COLO829 (cell line): Measurements from ENCODE around the gene SBF2.
A peak's percentile ranks its signal among the peaks of the same experiment; 100 is the strongest.

ENCODE experiments used
- DNase-seq: peaks from one replicate; pipeline ENCODE4 v3.0.0; 2012; ENCODE audit warnings: low spot score

Gene SBF2

DNA sequence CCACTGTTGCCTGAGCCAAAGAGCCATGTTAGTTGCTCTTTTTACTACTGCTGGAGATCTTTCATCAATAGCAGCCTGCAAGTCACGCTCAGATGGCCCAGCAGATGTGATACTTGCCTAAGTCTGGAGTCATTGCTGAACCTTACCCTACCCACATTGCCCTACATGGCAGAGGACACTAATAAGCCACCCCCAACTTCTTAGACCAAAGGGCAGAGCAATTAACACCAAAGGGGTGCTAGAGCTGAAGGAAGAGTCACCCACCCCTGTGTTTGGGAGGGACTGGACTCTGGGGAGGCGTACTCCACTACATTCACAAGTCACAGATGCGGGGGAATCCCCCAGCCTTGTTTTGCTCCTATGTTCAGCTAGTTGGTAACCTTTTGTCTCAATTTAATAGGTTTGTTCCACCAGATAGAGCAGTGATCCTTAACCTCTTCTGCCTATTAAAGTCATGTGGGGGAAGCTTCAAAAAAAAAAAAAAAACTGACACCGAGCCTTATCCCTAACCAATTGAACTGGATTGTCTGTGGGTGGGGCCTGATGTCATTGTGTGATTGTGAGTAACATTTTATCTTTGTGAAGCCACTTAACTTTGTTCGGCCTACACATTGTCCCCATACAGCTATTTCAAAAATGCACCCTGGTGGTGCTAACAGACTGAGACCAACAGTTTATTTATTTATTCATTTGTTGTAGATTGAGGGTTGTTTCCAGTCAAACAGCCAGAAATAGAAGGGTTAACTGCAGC lies 23.9 kb upstream of the SBF2 start:
- DNase-seq = no peak

DNA sequence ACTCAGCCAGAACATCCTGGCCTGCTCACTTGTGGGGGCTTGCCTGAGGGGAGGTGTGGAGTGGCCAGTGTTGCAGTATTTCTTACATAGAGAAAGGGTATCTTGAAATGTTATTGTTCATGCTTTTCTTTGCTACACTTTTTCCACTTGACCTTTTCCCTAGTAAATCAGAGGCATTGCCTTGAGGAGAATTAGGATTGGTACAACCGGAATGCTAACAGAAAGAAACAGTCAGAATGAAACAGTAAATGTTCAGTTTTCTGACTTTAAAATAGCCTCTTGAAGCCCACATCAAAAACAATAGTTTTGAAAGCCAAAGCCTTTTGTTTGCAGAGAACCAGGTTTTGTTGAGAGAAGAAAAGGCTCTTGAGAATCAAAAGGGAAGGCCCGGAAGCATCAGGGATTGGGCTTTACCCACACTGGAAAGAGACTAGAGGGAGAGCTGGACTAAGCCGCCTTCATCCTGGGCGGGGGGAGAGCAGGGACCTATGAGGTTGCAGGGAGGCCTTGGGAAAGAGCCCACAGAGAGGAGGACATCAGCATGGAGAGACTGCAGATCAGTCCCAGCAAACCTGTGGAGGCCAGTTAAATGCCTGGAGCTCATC lies 23.2 kb upstream of the SBF2 start:
- no peak for DNase-seq

DNA sequence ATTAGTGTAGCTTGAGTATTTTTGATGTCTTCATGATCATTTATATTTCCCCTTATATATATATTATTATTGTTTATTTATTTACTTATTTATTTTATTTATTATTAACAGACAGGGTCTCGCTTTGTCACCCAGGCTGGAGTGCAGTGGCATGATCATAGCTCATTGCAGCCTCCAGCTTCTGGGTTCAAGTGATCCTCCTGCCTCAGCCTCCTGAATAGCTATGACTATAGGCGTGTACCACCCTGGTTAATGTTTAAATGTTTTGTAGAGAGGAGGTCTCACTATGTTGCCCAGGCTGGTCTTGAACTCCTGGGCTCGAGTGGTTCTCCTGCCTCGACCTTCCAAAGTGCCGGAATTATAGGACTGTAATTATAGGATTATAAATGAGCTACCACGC lies 21.1 kb upstream of the SBF2 start:
- DNase-seq = no peak

DNA sequence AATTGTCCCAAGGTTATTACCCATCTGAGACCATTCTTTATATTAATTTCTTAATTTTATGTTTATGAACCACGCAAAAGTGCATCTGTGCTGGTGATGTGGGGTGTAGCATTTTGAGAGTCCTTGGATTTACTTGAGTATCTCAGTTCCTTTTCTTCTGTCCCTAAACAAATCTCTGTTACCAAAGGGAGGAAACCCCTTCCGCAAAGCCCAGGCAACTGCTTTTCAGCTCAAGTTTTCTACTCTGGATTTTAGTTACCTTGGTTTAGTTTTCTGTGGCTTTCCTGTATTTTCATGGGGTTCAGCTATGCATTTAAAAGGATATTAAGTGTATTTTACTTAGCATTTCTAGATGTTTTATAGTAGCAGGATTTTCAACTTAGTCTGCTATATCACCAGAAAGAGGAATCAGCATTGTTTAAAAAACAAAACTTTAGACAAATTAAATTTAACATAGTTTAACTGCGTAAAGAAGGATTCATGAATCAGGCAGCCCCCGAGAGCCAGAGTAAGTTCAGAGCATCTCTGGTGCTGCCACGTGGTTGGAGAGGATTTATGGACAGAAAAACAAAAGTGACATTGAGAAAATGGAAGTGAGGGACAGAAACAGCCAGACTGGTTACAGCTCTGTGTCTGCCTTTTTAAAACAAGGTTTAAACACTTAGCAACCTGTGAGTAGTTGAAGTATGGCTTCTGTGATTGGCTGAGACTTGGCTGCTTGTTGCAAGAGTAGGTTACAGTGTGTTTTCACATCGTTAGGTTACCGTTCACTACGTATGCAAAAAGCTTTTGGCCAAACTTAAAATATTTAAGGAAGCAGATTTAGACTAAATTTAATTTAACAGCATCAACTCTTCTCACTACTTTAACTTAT lies 20.4 kb upstream of the SBF2 start:
- DNase-seq = no peak

DNA sequence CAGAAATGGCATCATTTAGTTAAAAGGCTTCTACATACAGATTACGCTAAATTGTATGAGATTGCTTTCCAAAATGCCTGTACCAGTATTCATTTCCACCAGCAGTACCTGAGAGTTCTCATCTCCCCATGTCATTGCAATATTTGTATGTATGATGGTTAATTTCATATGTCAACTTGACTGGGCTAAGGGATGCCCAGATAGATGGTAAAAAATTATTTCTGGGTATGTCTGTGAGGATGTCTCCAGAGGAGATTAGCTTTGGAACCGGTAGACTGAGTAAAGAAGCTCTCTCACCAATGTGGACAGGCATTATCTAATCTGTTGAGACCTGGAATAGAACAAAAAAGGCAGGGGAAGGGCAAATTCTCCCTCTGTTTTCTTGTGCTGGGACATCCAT lies 17.8 kb upstream of the SBF2 start:
- DNase-seq = no peak

DNA sequence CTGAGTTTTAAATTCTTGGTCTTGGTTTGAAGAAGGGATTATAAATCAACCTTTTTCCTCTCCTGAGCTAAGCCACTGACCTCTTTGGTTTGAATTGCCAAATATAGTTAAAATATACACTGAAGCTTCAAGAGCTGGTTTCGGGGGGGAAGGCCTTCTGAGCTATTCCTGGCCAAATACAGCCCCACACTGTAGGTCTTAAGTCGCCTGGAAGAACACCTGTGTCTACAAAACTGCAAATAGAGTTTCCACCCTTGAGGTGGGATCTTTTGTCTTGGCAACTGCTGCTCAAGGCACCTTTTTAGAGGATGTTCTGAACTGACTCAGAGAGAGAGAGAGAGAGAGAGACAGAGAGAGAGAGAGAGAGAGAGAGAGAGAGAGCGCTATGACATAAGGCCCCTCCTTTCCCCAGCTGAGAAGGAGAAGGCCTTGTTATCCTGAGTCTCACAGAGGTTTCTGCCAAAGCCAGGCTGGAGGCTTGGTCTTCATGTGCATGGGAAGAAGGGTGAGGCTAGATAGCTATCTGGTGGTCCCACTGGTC lies 16.4 kb upstream of the SBF2 start:
- no peak for DNase-seq

DNA sequence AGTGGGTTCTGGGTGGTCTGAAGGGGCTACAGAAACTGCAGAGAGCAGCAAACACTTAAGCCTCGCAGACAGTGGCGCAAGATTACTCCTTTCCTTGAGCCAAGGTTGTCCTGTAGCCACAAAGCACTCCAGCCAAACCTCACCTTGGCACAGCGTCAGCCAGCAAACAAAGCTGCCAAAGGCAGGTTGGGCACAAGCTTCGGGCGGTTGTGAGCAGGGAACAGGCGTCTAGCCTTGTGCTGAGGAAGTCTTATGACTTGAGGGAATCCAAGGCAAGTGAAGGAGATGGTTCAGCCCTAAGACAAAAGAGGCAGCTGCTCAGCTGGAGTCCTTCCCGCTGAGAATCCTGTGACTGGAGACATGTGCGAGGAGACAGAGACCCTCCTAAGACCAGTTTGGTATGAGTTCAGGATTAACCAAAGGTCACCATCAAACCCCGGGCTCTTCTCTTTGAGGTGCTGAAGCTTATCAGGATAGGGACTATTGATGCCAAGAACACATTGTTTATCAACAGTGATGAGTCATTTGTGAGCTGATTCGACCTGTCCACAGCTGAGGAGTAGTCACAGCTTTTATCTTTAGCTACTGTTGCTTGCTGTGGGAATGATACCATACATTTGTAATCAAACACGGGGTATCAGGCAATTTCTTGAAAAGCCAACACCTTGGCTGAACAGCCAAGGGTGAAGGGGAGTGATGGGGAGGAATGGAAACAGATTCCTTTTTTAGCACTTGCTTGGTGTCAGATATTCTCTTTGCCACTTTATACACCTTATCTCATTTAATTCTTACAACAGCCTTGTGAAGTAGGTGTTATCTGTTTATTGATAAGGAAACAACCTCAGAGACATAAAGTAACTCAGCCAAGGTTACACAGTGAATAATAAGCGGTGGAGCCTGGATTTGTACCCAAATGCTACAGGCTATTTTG lies 15.4 kb upstream of the SBF2 start:
- DNase-seq = peak; percentile 53

DNA sequence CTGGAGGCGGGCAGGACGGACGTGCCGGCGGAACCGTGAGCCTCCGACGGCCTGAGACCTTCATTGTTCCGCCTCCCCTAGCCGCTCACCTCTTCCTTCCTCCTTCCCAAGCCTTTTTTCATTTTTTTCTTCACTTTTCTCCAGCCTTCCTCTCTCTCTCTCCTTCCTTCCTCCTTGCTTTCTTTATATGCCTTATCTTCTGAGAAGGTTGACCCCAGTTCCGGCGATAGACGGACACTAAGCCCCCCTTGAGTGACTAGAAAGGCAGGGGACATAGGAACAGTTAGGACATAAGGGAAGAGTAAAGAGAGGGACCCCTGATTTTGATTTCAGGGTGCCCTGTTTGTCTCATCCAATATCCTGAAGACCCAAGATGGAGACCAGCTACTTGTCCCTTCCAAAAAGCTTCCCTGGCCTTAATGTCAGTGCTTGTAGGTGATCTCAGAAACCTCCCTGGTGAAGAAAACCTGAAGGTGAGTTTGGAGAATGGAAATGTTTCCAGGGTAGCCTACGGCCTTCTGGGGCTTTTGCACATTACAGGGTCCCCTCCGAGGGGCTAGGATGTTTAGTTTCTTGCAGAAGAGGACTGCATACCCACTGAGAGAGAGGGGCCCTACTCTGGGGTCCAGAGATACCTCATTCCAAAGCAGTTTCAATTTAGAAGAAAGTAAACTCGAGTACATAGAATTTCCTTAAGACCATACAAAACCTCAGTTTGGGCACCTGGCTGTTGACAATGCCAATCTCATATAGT lies 14.4 kb upstream of the SBF2 start:
- no peak for DNase-seq

DNA sequence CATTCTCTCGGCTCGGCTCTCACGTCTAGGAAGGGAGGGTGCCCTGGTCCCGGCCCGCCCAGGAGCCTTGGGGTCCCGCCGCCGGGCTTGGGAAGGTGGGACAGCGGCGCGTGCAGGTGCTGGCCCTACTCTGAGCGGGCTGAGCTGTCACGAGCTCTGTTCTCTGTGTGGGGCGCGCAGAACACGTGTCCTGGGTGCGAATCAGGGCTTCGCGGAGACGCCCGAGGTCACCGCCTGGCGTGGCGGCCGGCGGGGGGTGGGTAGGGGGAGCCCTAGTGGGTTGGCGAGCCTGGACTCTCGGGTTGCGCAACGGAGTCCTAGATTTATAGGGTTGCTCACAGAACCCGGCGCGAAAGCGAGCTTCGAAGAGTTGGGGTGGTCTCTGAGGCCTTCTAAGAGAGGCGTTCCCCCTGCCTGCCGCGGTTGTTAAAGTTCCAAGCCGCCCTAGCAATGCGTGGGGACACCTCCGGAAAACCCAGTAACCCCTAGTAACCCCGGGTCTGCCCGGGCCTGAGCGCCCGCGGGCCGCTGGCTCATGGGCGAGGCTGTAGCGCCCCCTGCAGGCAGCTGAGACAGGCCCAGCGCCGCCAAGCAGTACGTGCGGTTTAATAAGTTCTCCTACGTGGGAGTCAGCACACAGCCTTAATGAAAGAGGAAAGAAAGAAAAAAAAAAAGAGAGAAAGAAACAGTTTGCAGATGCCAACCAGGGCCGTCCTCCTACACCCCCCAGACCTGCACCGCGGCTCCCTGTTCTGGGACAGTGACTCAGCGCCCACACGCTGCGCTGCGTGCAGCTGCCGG lies 13.6 kb upstream of the SBF2 start:
- peak; percentile 77 for DNase-seq

DNA sequence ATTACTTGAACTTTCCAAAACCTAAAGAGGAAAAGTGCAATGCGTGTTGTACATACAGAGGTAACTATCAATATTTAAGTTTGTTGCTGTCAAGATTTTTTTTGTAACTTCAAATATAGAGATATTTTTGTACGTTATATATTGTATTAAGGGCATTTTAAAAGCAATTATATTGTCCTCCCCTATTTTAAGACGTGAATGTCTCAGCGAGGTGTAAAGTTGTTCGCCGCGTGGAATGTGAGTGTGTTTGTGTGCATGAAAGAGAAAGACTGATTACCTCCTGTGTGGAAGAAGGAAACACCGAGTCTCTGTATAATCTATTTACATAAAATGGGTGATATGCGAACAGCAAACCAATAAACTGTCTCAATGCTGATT lies 13.0 kb upstream of the SBF2 start:
- no peak for DNase-seq

DNA sequence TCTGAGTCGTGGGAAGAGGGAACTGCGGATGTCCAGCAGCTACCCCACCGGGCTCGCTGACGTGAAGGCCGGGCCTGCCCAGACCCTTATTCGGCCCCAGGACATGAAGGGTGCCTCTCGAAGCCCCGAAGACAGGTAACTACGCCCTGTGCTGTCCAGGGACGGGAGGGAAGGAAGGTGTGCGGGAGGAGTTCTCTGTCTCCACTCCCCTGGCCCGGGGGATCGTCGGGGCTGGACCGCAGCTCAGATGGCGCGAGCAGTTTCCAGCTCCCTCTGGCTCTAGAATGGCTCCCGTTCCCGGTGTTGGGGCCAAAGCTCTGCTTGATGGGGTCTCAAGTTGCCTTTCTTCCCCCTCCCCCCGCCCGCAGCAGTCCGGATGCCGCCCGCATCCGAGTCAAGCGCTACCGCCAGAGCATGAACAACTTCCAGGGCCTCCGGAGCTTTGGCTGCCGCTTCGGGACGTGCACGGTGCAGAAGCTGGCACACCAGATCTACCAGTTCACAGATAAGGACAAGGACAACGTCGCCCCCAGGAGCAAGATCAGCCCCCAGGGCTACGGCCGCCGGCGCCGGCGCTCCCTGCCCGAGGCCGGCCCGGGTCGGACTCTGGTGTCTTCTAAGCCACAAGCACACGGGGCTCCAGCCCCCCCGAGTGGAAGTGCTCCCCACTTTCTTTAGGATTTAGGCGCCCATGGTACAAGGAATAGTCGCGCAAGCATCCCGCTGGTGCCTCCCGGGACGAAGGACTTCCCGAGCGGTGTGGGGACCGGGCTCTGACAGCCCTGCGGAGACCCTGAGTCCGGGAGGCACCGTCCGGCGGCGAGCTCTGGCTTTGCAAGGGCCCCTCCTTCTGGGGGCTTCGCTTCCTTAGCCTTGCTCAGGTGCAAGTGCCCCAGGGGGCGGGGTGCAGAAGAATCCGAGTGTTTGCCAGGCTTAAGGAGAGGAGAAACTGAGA lies 12.2 kb upstream of the SBF2 start:
- no peak for DNase-seq

DNA sequence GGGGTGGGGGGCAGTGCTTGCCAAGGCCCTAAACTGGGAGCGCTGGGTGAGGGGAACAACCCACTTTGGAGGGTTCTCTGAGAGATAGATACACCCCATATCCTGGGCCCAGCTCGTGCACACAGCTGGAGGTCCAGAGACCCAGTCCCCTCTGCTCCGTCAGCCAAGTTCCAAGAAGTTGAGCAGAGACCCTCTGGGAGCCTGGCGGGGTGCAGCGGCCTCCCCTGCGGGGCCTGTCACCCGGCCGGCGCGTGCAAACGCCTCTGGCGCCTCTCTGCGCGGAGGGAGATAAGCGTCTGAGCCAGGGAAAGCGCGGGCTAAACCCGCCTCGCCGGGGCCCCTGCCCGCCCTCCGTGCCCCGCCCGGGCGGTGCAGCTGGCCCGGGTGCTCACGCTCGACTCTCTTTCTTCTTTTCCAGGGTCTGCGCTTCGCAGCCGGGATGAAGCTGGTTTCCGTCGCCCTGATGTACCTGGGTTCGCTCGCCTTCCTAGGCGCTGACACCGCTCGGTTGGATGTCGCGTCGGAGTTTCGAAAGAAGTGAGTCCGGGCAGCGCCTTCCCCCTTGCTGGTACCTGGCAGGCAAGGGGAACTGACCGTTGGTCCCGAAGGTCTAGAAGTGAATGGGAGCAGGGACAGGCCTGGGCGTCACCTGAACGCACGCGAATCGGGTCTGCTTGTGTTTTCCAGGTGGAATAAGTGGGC lies 11.4 kb upstream of the SBF2 start:
- no peak for DNase-seq

DNA sequence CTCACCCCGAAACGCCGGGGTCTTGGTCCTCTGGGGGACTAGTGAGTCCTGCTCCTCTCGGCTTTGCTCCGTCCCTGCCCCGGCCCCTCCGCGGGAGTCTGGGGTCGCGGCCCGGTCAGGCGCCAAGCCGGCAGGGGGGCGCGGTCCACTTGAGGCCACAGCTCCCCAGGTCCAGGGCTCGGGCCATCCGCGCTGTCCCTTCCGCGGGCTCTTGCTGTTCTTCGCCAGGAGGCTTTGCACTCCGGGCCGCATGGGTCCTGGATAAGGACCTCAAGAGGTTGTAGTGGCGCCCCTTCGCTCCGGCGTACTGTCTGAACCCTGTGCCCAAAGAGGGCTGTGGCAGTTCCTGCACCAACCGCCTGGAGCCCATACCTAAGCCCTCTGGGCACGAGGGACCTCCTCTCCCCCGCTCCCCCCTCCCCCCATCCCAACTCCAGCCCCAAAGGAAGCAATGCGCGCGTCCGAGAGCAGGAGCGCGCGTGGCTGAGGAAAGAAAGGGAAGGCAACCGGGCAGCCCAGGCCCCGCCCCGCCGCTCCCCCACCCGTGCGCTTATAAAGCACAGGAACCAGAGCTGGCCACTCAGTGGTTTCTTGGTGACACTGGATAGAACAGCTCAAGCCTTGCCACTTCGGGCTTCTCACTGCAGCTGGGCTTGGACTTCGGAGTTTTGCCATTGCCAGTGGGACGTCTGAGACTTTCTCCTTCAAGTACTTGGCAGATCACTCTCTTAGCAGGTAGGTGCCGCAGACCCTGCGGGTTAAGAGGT lies 10.7 kb upstream of the SBF2 start, which contains the start of gene ADM:
Gene ADM (plus strand): TSS at position 579 of the 767 bp plus-strand sequence. CDS start 628 bp downstream, outside the sequence.
- peak; percentile 87 for DNase-seq

DNA sequence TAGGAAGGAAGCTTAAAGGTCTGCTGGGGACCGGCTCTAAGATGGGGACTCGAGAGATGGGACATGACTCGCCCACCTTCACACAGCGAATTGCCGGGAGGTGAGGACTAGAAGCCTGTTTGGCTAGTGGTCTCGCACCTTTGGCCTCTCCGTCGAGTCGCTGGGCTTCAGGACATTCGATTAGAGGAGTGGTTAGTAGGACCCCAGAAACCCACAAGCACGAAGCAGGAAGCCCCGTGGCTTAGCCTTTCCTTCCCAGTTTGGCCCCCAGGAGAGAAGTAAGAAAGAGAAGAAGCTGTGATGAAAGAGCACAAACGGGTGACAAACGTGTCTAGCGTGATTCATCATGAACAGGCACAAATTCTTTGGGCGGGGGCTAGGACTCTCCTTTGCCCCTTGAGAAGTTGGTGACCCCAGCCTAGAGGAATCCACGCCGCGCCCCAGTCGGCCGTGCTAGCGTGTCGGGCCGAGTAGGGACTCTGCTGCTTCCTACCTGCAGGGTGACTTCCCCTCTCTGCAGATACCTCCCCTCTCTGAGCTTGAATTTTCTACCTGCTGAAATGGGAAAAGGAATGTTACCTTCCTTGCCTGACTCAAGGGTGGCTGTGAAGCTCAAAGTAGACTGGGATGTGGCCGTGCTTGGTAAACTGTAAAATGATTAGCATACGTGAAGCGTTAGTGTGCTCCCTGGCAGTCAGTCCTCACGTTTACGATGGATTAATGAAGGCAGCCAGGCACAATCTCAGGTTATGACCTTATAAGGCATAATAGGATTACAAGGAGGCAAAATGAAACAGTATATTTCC lies 9.7 kb upstream of the SBF2 start:
- no peak for DNase-seq

DNA sequence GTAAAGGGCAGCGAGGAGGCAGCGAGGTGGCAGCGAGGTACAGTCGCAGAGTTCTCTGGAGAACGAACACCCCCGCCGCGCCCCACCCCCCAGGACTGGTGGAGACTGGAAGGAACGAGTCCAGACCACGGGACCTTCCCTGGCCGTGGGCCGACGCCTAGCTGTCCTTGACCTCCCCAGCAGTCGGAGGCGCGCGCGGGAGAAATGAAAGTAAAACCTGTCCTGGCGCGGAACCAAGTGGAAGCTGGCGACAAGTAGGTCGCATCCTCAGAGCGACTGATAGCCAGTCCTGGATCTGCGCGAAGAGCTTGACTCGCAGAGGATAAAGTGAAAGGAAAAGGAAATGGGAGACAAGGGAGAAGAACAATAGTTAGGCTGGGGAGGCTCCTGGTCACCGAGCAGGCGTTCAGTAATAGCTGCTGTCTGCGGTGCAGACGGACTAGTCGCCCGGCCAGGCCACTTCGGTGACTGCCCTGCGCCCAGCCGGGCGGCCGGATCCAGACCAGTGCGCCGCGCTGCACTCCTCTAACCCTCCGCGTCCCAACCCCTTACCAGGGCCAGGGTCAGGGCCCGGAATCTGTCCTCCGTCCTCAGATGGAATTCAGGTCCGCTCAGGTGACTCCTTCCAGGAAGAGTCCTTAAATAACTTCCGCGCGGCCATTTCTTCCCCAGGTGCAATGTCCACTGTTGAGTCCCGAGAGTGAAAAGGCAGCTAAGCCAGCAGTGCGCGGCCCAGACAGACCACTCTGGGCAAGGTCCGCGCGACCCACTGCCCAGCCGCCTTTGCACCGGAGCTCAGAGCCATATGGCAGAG lies 8.9 kb upstream of the SBF2 start:
- DNase-seq = no peak

DNA sequence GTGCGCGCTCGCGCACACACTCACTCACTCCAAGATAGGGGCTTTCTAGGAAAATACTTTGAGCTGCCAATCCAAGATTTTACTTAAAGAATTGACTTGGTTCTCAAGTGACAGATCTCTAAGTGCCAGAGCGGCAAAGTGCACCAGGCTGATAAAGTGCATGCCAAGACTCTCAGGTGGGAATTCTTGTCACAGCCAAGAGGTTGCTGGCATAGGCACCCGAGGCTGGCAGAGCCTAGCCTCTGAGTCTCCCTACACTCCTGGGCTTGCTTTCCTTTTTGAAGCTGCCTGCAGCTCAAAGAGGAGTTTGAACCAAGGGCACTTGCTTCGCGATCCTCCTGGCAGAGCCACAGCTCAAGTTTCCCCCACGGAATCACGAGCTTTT lies 8.3 kb upstream of the SBF2 start:
- no peak for DNase-seq
